ENCODE measurements around the gene SNTA1. TPM values are rescaled to one million over a fixed set of nuclear protein-coding genes. Genes with fewer than 3 reads are reported as not detected.
A peak's percentile ranks its signal among the peaks of the same experiment; 100 is the strongest.
"Not testable (repeated sequence)": the region's sequence is repeated elsewhere in the genome, so short reads cannot be mapped to it uniquely, and the experiment has no call there.

The SNTA1 gene
- total RNA-seq, 1 donor from 2014 or later: 68.1 TPM

- H3K27ac Mint-ChIP-seq (ENCODE audit: unreplicated experiment): peak overlapping the region; percentile 17
- H3K27me3 Mint-ChIP-seq (ENCODE audit: low read depth): no peaks in the 10 kb centered on the region
- TF ChIP-seq, protein P1, sequence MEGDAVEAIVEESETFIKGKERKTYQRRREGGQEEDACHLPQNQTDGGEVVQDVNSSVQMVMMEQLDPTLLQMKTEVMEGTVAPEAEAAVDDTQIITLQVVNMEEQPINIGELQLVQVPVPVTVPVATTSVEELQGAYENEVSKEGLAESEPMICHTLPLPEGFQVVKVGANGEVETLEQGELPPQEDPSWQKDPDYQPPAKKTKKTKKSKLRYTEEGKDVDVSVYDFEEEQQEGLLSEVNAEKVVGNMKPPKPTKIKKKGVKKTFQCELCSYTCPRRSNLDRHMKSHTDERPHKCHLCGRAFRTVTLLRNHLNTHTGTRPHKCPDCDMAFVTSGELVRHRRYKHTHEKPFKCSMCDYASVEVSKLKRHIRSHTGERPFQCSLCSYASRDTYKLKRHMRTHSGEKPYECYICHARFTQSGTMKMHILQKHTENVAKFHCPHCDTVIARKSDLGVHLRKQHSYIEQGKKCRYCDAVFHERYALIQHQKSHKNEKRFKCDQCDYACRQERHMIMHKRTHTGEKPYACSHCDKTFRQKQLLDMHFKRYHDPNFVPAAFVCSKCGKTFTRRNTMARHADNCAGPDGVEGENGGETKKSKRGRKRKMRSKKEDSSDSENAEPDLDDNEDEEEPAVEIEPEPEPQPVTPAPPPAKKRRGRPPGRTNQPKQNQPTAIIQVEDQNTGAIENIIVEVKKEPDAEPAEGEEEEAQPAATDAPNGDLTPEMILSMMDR (IDR thresholded peaks at IDR 0.05): no peak
- H3K4me1 Mint-ChIP-seq (ENCODE audit: low read depth): peaks cover 52% of the 10 kb centered on the region
- H3K9me3 Mint-ChIP-seq (ENCODE audit: low read depth): no peaks in the 10 kb centered on the region
- H3K36me3 Mint-ChIP-seq (ENCODE audit: low read depth): no peaks in the 10 kb centered on the region
- peak overlapping the region; percentile 9 for H3K4me3 Mint-ChIP-seq (ENCODE audit: unreplicated experiment)
- DNase-seq (ENCODE audit: low spot score): no peak
These were observed 2.2 kb downstream of the SNTA1 start for GRCh38 chr20:33441142-33441955.

DNA sequence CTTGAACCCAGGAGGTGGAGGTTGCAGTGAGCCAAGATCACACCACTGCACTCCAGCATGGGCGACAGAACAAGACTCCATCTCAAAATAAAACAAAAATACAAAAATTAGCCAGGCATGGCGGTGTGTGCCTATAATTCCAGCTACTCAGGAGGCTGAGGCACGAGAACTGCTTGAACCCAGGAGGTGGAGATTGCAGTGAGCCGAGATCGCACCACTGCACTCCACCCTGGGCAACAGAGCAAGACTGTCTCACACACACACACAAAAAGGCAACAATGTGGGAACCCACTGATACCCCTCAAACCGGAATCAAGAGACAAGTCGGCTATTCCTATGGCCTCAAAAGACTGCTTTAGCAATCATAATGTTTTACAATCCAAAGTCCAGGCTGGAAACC is 3.0 kb downstream of the SNTA1 start:
- peaks cover 55% of the 10 kb centered on the region for H3K4me1 Mint-ChIP-seq (ENCODE audit: low read depth)
- not testable (repeated sequence) for H3K4me3 Mint-ChIP-seq (ENCODE audit: unreplicated experiment); DNase-seq (ENCODE audit: low spot score); H3K27me3 Mint-ChIP-seq (ENCODE audit: low read depth); H3K27ac Mint-ChIP-seq (ENCODE audit: unreplicated experiment); H3K36me3 Mint-ChIP-seq (ENCODE audit: low read depth); H3K9me3 Mint-ChIP-seq (ENCODE audit: low read depth)

DNA sequence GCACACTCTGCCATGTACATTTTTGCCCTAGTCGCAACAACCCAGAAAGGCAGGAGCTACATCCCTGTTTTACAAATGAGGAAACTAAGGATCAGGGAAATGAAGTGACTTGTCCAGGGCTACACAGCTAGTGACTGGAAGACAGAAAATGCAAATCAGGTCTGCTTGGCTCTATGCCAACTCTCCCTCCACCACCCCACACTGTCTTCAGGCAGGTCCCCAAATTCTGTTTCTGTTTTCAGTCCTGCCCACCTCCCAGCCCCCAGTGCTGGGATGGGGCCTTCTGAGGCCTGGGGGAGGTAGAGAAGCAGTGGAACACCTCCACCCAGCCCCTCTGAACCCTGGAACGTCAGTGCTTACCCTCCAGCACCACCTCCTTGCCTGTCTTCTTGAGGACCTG is 5.1 kb downstream of the SNTA1 start:
- H3K36me3 Mint-ChIP-seq (ENCODE audit: low read depth): peaks cover 5% of the 10 kb centered on the region
- H3K4me3 Mint-ChIP-seq (ENCODE audit: unreplicated experiment): no peak overlapping the region
- H3K27ac Mint-ChIP-seq (ENCODE audit: unreplicated experiment): peak overlapping the region; percentile 93
- DNase-seq (ENCODE audit: low spot score): no peak
- H3K9me3 Mint-ChIP-seq (ENCODE audit: low read depth): no peaks in the 10 kb centered on the region
- no peaks in the 10 kb centered on the region for H3K27me3 Mint-ChIP-seq (ENCODE audit: low read depth)
- H3K4me1 Mint-ChIP-seq (ENCODE audit: low read depth): peaks cover 59% of the 10 kb centered on the region
- TF ChIP-seq, protein P1 (IDR thresholded peaks at IDR 0.05): no peak

- TF ChIP-seq, protein P1 (IDR thresholded peaks at IDR 0.05): no peak
- Mint-ChIP-seq H3K9me3 (ENCODE audit: low read depth) (no peaks in the 10 kb centered on the region), H3K4me3 (ENCODE audit: unreplicated experiment) (no peak overlapping the region), H3K27me3 (ENCODE audit: low read depth) (no peaks in the 10 kb centered on the region), H3K27ac (ENCODE audit: unreplicated experiment) (peak overlapping the region; percentile 93), H3K36me3 (ENCODE audit: low read depth) (peaks cover 5% of the 10 kb centered on the region), H3K4me1 (ENCODE audit: low read depth) (peaks cover 53% of the 10 kb centered on the region)
- no peak for DNase-seq (ENCODE audit: low spot score)
These were observed 6.2 kb downstream of the SNTA1 start for GRCh38 chr20:33437141-33437911.

- no peak overlapping the region for H3K4me3 Mint-ChIP-seq (ENCODE audit: unreplicated experiment)
- peak overlapping the region; percentile 79 for H3K27ac Mint-ChIP-seq (ENCODE audit: unreplicated experiment)
- TF ChIP-seq, protein P1 (IDR thresholded peaks at IDR 0.05): no peak
- no peak for DNase-seq (ENCODE audit: low spot score)
- peaks cover 5% of the 10 kb centered on the region for H3K36me3 Mint-ChIP-seq (ENCODE audit: low read depth)
- no peaks in the 10 kb centered on the region for H3K9me3 Mint-ChIP-seq (ENCODE audit: low read depth)
- H3K4me1 Mint-ChIP-seq (ENCODE audit: low read depth): peaks cover 39% of the 10 kb centered on the region
- H3K27me3 Mint-ChIP-seq (ENCODE audit: low read depth): no peaks in the 10 kb centered on the region
These were observed 9.1 kb downstream of the SNTA1 start for GRCh38 chr20:33434434-33434833.

All from chondrocyte (in vitro differentiated cells).